ENCODE measurements around the gene RHOT2.

The RHOT2 gene

DNA sequence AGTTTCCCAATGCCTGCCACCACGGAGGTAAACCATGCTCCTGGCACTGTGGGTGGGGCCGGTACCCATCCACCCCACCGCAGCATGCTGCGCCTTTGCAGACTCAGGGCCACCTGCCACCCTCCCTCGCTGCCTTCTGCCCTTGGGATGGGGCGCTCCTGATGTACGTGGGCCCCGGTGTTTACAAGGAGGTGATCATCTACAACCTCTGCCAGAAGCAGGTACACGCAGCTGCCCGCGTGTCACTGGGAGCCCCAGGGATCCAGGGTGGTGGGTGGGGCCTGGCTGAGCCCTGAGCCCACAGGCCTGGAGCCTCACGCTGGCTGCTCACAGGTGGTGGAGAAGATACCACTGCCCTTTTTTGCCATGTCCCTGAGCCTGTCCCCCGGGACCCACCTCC, 1.4 kb upstream of the RHOT2 start:
- no peak overlapping the region for H3K4me3 Mint-ChIP-seq
- DNase-seq = no peak
- H3K27me3 Mint-ChIP-seq = no peaks in the 10 kb centered on the region
- no peaks in the 10 kb centered on the region for H3K9me3 Mint-ChIP-seq
- peaks cover 7% of the 10 kb centered on the region for H3K36me3 Mint-ChIP-seq (ENCODE audit: low read depth)
- no peak overlapping the region for H3K27ac Mint-ChIP-seq
- peaks cover 6% of the 10 kb centered on the region for H3K4me1 Mint-ChIP-seq
- no peak for ATAC-seq

- Mint-ChIP-seq H3K4me3 (peak overlapping the region; percentile 76), H3K27ac (peak overlapping the region; percentile 86), H3K27me3 (no peaks in the 10 kb centered on the region), H3K36me3 (ENCODE audit: low read depth) (peaks cover 7% of the 10 kb centered on the region), H3K9me3 (no peaks in the 10 kb centered on the region), H3K4me1 (peaks cover 6% of the 10 kb centered on the region)
- DNase-seq (no peak), ATAC-seq (no peak)
Observed at GRCh38 chr16:667113-667779, 686 bp upstream of the RHOT2 start.

- ATAC-seq (no peak), DNase-seq (no peak)
- H3K4me3 Mint-ChIP-seq = peak overlapping the region; percentile 76
- H3K27me3 Mint-ChIP-seq = no peaks in the 10 kb centered on the region
- peaks cover 6% of the 10 kb centered on the region for H3K4me1 Mint-ChIP-seq
- peaks cover 5% of the 10 kb centered on the region for H3K36me3 Mint-ChIP-seq (ENCODE audit: low read depth)
- peak overlapping the region; percentile 67 for H3K27ac Mint-ChIP-seq
- no peaks in the 10 kb centered on the region for H3K9me3 Mint-ChIP-seq
Observed at GRCh38 chr16:668519-669171, 713 bp downstream of the RHOT2 start.

GRCh38 chr16:669666-670065, 1.7 kb downstream of the RHOT2 start:
- peaks cover 6% of the 10 kb centered on the region for H3K4me1 Mint-ChIP-seq
- ATAC-seq (no peak), DNase-seq (no peak)
- H3K27ac Mint-ChIP-seq = no peak overlapping the region
- H3K9me3 Mint-ChIP-seq = no peaks in the 10 kb centered on the region
- peaks cover 5% of the 10 kb centered on the region for H3K36me3 Mint-ChIP-seq (ENCODE audit: low read depth)
- peak overlapping the region; percentile 76 for H3K4me3 Mint-ChIP-seq
- no peaks in the 10 kb centered on the region for H3K27me3 Mint-ChIP-seq

- ATAC-seq (no peak), DNase-seq (no peak)
- Mint-ChIP-seq H3K36me3 (ENCODE audit: low read depth) (peaks cover 5% of the 10 kb centered on the region), H3K4me3 (no peak overlapping the region), H3K9me3 (no peaks in the 10 kb centered on the region), H3K4me1 (peaks cover 6% of the 10 kb centered on the region), H3K27me3 (no peaks in the 10 kb centered on the region), H3K27ac (no peak overlapping the region)
Observed at GRCh38 chr16:670485-671352, 2.8 kb downstream of the RHOT2 start.

- DNase-seq (no peak), ATAC-seq (no peak)
- H3K9me3 Mint-ChIP-seq = no peaks in the 10 kb centered on the region
- peaks cover 6% of the 10 kb centered on the region for H3K4me1 Mint-ChIP-seq
- no peak overlapping the region for H3K27ac Mint-ChIP-seq
- H3K36me3 Mint-ChIP-seq (ENCODE audit: low read depth) = peaks cover 5% of the 10 kb centered on the region
- H3K4me3 Mint-ChIP-seq = no peak overlapping the region
- peaks cover 1% of the 10 kb centered on the region for H3K27me3 Mint-ChIP-seq
Observed at GRCh38 chr16:671353-672131, 3.6 kb downstream of the RHOT2 start.

- Mint-ChIP-seq H3K36me3 (ENCODE audit: low read depth) (peaks cover 5% of the 10 kb centered on the region), H3K4me1 (peaks cover 6% of the 10 kb centered on the region), H3K9me3 (no peaks in the 10 kb centered on the region), H3K27ac (no peak overlapping the region), H3K27me3 (peaks cover 5% of the 10 kb centered on the region), H3K4me3 (no peak overlapping the region)
- DNase-seq (no peak), ATAC-seq (no peak)
Observed at GRCh38 chr16:672371-672770, 4.4 kb downstream of the RHOT2 start.

DNA sequence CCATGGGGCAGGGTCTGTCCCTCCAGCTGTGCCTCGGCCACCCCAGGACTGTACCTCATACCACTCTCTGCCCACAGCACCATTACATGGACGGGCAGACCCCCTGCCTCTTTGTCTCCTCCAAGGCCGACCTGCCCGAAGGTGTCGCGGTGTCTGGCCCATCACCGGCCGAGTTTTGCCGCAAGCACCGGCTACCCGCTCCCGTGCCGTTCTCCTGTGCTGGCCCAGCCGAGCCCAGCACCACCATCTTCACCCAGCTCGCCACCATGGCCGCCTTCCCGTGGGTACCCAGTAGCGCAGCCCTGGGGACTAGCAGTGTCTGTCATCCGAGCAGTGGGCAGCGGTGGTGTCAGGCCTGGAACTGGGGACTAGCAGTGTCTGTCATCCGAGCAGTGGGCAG, 4.9 kb downstream of the RHOT2 start:
- Mint-ChIP-seq H3K27me3 (peaks cover 5% of the 10 kb centered on the region), H3K36me3 (ENCODE audit: low read depth) (peaks cover 5% of the 10 kb centered on the region), H3K4me1 (peaks cover 2% of the 10 kb centered on the region), H3K27ac (no peak overlapping the region), H3K4me3 (no peak overlapping the region), H3K9me3 (no peaks in the 10 kb centered on the region)
- no peak for DNase-seq
- ATAC-seq = no peak

GRCh38 chr16:673399-673991, 5.6 kb downstream of the RHOT2 start:
- Mint-ChIP-seq H3K36me3 (ENCODE audit: low read depth) (peaks cover 5% of the 10 kb centered on the region), H3K9me3 (no peaks in the 10 kb centered on the region), H3K27me3 (peaks cover 5% of the 10 kb centered on the region), H3K4me3 (no peak overlapping the region), H3K27ac (no peak overlapping the region), H3K4me1 (peaks cover 2% of the 10 kb centered on the region)
- ATAC-seq = no peak
- DNase-seq = no peak

- H3K4me3 Mint-ChIP-seq = no peak overlapping the region
- no peaks in the 10 kb centered on the region for H3K9me3 Mint-ChIP-seq
- DNase-seq (no peak), ATAC-seq (no peak)
- peaks cover 4% of the 10 kb centered on the region for H3K36me3 Mint-ChIP-seq (ENCODE audit: low read depth)
- peaks cover 2% of the 10 kb centered on the region for H3K4me1 Mint-ChIP-seq
- peaks cover 5% of the 10 kb centered on the region for H3K27me3 Mint-ChIP-seq
- H3K27ac Mint-ChIP-seq = no peak overlapping the region
Observed at GRCh38 chr16:674214-674881, 6.4 kb downstream of the RHOT2 start.

DNA sequence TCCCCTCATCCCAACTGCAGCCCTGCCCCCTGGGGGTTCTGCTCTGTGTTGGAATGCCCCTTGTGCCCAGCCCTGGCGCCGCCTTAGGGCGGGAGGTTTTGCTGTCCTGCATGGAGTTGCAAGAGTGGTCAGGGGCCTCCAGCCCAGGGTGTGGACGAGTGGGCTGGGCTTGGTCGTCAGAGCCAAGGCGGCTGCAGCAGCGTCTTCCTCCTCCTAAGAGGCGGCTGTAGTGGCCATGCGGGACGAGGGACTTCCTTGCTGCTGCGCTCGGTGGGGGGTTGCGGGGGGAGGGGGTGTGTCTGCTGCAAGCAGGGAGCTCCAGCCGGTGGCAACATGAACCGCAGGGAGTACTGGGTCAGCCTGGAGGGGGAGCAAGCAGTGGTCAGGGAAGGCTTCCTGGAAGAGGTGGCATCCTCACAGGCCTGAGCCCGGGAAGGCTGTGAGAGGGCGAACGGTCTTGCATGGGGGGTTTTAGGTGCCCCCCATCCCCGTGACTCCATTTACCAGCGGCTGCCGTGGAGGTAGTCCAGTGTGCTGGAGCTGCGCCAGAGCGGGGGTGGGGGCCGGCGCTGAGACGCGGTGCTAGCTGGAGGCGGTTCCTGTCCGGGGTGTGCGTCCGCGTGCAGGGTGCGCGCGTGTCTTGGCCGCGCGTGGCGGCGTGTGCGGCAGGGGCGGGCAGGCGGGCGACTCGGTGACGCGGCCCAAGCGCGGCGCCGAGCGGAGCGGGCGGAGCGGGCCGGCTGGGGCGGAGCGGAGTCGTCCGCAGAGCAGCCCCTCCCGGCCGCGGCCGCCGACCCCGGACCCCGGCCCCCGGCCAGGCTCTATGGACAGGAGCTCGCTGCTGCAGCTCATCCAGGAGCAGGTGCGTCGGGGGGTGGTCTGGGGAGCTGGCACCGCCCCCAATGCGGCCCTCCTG, 7.3 kb downstream of the RHOT2 start, which contains the start of gene RHBDL1:
RHBDL1 (plus strand) TSS at position 704 of the 916 bp plus-strand sequence; CDS start at position 824, 120 bp downstream.
- DNase-seq = peak; percentile 22
- no peak within 1 kb of the TSS for H3K4me3 Mint-ChIP-seq
- peaks cover 3% of the 10 kb centered on the region for H3K36me3 Mint-ChIP-seq (ENCODE audit: low read depth)
- H3K9me3 Mint-ChIP-seq = no peaks in the 10 kb centered on the region
- H3K27ac Mint-ChIP-seq = no peak within 1 kb of the TSS
- no peak for ATAC-seq
- H3K27me3 Mint-ChIP-seq = peaks cover 5% of the 10 kb centered on the region
- H3K4me1 Mint-ChIP-seq = peaks cover 6% of the 10 kb centered on the region

DNA sequence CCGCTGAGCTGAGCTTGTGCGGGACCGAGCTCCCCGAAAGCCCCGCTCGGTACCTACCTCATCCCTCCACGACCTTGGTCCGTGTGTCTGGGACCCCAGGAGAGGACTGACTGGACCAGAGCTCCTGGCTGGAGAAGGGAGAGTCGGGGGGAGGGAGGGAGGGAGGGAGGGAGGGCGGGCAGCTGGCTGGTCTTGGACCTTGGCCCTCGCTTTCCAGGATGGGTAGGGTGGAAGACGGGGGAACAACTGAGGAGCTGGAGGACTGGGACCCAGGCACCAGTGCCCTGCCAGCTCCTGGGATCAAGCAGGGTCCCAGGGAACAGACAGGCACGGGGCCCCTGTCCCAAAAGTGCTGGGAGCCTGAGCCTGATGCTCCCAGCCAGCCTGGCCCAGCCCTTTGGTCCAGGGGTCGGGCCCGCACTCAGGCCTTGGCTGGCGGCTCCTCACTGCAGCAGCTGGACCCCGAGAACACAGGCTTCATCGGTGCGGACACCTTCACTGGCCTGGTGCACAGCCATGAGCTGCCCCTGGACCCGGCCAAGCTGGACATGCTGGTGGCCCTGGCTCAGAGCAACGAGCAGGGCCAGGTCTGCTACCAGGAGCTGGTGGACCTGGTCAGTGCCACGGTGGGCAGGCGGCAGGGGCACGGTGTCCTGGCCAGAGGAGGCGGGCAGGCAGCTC, 8.1 kb downstream of the RHOT2 start:
- Mint-ChIP-seq H3K4me3 (no peak overlapping the region), H3K27ac (no peak overlapping the region), H3K9me3 (no peaks in the 10 kb centered on the region), H3K4me1 (peaks cover 8% of the 10 kb centered on the region), H3K36me3 (ENCODE audit: low read depth) (peaks cover 3% of the 10 kb centered on the region), H3K27me3 (peaks cover 5% of the 10 kb centered on the region)
- DNase-seq = no peak
- no peak for ATAC-seq

Data from activated naive CD8-positive, alpha-beta T cell treated with anti-CD3 and anti-CD28 coated beads, Interleukin-2, amount 50 U/mL, for 24 hours (primary cell).